Measurements from ENCODE around the gene ADPRHL1. TPM values are rescaled to one million over a fixed set of nuclear protein-coding genes. Genes with fewer than 3 reads are reported as not detected.
A peak's percentile ranks its signal among the peaks of the same experiment; 100 is the strongest.

The ADPRHL1 gene
- total RNA-seq, 1 donor from 2014 or later, result 484 TPM

- peaks cover 54% of the 10 kb centered on the region for H3K4me1 ChIP-seq
- H3K36me3 ChIP-seq, result peaks cover 66% of the 10 kb centered on the region
- intact Hi-C loops (cut with micrococcal nuclease), result no loop called here
- H3K4me3 ChIP-seq, result no peak overlapping the region
- no peaks in the 10 kb centered on the region for H3K27me3 ChIP-seq (ENCODE audit: low read depth)
- peak overlapping the region; percentile 80 for H3K27ac ChIP-seq (replicated peaks)
- no peaks in the 10 kb centered on the region for H3K9me3 ChIP-seq (replicated peaks)
- no peak for DNase-seq
- TF ChIP-seq, protein P1, sequence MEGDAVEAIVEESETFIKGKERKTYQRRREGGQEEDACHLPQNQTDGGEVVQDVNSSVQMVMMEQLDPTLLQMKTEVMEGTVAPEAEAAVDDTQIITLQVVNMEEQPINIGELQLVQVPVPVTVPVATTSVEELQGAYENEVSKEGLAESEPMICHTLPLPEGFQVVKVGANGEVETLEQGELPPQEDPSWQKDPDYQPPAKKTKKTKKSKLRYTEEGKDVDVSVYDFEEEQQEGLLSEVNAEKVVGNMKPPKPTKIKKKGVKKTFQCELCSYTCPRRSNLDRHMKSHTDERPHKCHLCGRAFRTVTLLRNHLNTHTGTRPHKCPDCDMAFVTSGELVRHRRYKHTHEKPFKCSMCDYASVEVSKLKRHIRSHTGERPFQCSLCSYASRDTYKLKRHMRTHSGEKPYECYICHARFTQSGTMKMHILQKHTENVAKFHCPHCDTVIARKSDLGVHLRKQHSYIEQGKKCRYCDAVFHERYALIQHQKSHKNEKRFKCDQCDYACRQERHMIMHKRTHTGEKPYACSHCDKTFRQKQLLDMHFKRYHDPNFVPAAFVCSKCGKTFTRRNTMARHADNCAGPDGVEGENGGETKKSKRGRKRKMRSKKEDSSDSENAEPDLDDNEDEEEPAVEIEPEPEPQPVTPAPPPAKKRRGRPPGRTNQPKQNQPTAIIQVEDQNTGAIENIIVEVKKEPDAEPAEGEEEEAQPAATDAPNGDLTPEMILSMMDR (IDR thresholded peaks at IDR 0.05; ENCODE audit: borderline replicate concordance), result no peak
These were observed 6.8 kb upstream of the ADPRHL1 start for GRCh38 chr13:113460064-113460555.

DNA sequence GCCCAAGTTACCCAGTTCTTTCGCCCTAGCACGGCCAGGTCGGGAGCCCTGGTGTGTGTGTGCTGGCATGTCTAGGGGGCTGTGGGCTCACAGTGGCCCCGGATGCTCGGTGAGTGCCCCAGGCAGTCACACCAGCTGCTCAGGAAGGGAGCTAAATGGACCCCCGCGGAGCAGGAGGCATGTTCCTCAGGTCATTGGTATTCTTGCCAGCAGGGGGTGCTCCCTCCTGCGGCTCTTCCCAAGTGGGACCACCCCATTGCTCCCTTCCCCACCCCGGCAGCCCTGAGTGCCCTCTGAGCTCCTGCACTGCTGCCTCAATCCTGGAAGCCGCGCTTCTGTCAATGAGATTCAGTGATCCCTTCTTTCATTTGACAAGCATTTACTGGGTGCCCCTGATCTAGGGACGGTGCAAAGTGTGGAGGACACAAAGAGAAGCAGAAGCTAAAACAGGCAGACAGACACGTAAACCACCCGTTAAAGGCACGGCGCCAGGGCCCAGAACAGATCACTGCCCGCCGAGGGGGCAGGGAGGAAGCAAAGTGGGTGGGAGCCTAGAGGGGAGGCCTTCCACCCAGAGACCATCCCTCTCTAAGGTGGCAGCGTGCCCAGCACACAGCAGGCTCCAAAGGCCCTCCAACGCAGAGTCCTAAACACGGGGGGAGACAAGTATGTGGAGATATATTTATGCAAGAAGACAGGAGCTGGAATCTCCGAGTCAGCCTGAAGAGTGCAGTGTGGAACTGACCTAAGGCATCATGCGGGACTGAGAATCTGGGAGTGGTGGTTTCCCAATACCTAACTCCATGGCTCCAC is 5.2 kb upstream of the ADPRHL1 start:
- Histone ChIP-seq H3K27ac (replicated peaks) (peak overlapping the region; percentile 80), H3K27me3 (ENCODE audit: low read depth) (no peaks in the 10 kb centered on the region), H3K4me1 (peaks cover 70% of the 10 kb centered on the region), H3K36me3 (peaks cover 62% of the 10 kb centered on the region), H3K4me3 (no peak overlapping the region), H3K9me3 (replicated peaks) (no peaks in the 10 kb centered on the region)
- TF ChIP-seq, protein P1 (IDR thresholded peaks at IDR 0.05; ENCODE audit: borderline replicate concordance), result peak; percentile 58
- intact Hi-C loops (cut with micrococcal nuclease), result no loop called here
- no peak for DNase-seq

DNA sequence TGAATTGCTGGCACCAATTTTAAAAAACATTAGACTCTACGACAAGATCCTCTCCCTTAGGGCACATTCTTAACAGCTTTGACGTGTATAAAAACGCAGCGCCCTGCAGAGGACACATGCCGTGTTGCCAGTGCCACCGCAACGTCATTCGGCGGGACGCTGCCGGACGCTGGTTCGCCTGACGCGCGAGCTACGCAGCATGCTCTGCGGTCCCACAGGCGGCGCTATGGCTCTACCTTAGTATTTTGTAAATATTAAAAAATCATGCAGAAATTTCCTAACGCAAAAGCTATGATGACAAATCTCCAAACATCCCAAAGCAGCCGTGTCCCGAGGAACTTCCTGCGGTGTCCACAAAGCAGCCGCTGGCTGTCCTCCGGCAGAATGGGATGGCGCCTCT is 4.2 kb upstream of the ADPRHL1 start:
- TF ChIP-seq, protein P1 (IDR thresholded peaks at IDR 0.05; ENCODE audit: borderline replicate concordance), result no peak
- Histone ChIP-seq H3K4me3 (no peak overlapping the region), H3K9me3 (replicated peaks) (no peaks in the 10 kb centered on the region), H3K36me3 (peaks cover 65% of the 10 kb centered on the region), H3K27me3 (ENCODE audit: low read depth) (no peaks in the 10 kb centered on the region), H3K4me1 (peaks cover 67% of the 10 kb centered on the region), H3K27ac (replicated peaks) (peak overlapping the region; percentile 80)
- DNase-seq, result no peak
- intact Hi-C loops (cut with micrococcal nuclease), result no loop called here

DNA sequence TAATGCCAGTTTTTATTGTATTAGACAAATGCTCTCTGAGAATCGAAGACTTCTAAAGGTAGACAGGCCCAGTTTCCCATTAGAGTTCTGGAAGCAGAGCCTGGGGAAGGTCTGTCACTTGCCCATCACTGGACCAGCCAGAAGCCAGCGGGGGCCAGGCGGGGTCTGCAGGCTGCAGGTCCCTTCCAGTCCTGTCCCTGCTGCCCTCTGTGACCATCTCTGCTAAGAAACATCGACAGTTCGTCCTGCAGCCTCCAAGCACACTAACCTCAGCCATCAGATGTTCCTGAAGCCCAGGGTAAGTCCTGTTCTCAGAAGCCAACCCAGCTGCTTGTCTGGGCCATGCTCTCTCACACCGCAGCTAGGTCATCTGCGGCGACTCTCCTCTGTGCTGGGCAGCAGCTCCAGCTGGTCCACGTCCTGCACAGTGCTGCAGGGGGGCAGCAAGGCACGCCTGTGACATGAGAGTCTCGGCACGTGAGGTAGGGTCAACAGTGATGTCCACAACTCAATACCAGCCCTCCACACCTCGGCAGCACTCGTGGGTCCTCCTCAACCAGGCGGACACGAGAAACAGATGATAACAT is 2.9 kb upstream of the ADPRHL1 start:
- TF ChIP-seq, protein P1 (IDR thresholded peaks at IDR 0.05; ENCODE audit: borderline replicate concordance), result no peak
- H3K36me3 ChIP-seq, result peaks cover 70% of the 10 kb centered on the region
- peaks cover 57% of the 10 kb centered on the region for H3K4me1 ChIP-seq
- intact Hi-C loops (cut with micrococcal nuclease), result no loop called here
- no peaks in the 10 kb centered on the region for H3K27me3 ChIP-seq (ENCODE audit: low read depth)
- H3K9me3 ChIP-seq (replicated peaks), result no peaks in the 10 kb centered on the region
- no peak overlapping the region for H3K27ac ChIP-seq (replicated peaks)
- H3K4me3 ChIP-seq, result no peak overlapping the region
- DNase-seq, result no peak

DNA sequence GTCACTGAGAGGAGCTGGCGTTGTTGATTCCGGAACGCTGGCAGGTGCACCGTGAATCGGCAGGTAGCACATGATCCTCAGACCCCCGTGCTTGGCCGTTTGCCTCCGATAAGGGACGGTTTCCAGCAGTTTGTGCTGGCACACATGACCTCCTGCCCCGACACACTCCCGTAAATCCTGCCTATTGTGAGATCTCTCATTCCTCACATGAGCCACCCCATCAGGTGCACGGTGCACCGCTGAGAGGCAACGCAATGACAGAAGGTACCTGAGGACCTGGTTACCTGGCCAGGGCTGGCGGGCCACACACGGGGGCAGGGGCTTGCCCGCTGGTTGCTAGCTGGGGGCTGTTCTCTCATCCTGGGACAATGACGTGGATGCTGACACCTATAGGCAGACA is 2.1 kb upstream of the ADPRHL1 start:
- intact Hi-C loops (cut with micrococcal nuclease), result no loop called here

More for the DNA sequence above, 2.1 kb upstream of the ADPRHL1 start:
- no peak for DNase-seq
- Histone ChIP-seq H3K9me3 (replicated peaks) (no peaks in the 10 kb centered on the region), H3K27ac (replicated peaks) (peak overlapping the region; percentile 89), H3K4me3 (no peak overlapping the region), H3K36me3 (peaks cover 62% of the 10 kb centered on the region), H3K4me1 (peaks cover 50% of the 10 kb centered on the region), H3K27me3 (ENCODE audit: low read depth) (no peaks in the 10 kb centered on the region)
- TF ChIP-seq, protein P1 (IDR thresholded peaks at IDR 0.05; ENCODE audit: borderline replicate concordance), result no peak
